Osteoblast (primary cell): ENCODE measurements around the gene NOG. TPM values are rescaled to one million over a fixed set of nuclear protein-coding genes. Genes with fewer than 3 reads are reported as not detected.

ENCODE experiments used
- DNase-seq: peaks from one replicate; pipeline ENCODE4 v3.0.0; 2011; ENCODE audit warnings: low spot score, mixed read lengths; ENCODE audit not compliant: insufficient read length; ENCODE audit errors: missing footprints
- H2AFZ ChIP-seq: 2 replicates; pipeline ENCODE4 v1.6.0; 2011; ENCODE audit warnings: mild to moderate bottlenecking, low read length
- H3K27ac ChIP-seq: 2 replicates; pipeline ENCODE4 v1.5.1; 2011; ENCODE audit warnings: mild to moderate bottlenecking, low read depth, low read length, moderate library complexity
- H3K27me3 ChIP-seq: 2 replicates; pipeline ENCODE4 v1.6.0; 2012; ENCODE audit warnings: mild to moderate bottlenecking, control low read depth, inconsistent platforms, low read length, moderate library complexity; ENCODE audit not compliant: insufficient read depth
- H3K36me3 ChIP-seq: 2 replicates; pipeline ENCODE4 v1.5.1; 2011; ENCODE audit warnings: mild to moderate bottlenecking, low read length, control low read depth, moderate library complexity; ENCODE audit not compliant: insufficient read depth
- H3K4me1 ChIP-seq: 2 replicates; pipeline ENCODE4 v1.5.1; 2011; ENCODE audit warnings: mild to moderate bottlenecking, low read length, control low read depth, moderate library complexity; ENCODE audit not compliant: insufficient read depth
- H3K4me2 ChIP-seq: 2 replicates; pipeline ENCODE4 v1.6.0; 2011; ENCODE audit warnings: mild to moderate bottlenecking, low read length; ENCODE audit not compliant: insufficient read depth
- H3K4me3 ChIP-seq: fragments of 200-600 bp; sonication (generic); 3 replicates; pipeline ENCODE4 v1.5.1; 2012; ENCODE audit warnings: mild to moderate bottlenecking, low read length, inconsistent platforms; ENCODE audit not compliant: insufficient read depth
- H3K79me2 ChIP-seq: 2 replicates; pipeline ENCODE4 v1.6.0; 2012; ENCODE audit warnings: mild to moderate bottlenecking, low read length, control low read depth, inconsistent platforms; ENCODE audit not compliant: insufficient read depth
- H3K9me3 ChIP-seq: 2 replicates; pipeline ENCODE4 v1.5.1; 2011; ENCODE audit warnings: low read depth, low read length, control low read depth
- H4K20me1 ChIP-seq: 2 replicates; pipeline ENCODE4 v1.6.0; 2012; ENCODE audit warnings: mild to moderate bottlenecking, low read length, control low read depth; ENCODE audit not compliant: insufficient read depth
- CTCF ChIP-seq: IDR thresholded peaks from 2 replicates; pipeline ENCODE4 v1.5.1; 2011; ENCODE audit warnings: mild to moderate bottlenecking, low read depth, low read length, moderate library complexity; ENCODE audit errors: extremely low read depth
- total RNA-seq: library from RNA; depleted of rRNA; stranded (reverse); fragments of >200 nt; gene quantifications from 2 replicates; pipeline ENCODE4 v1.2.3, GENCODE V29; 2012

NOG gene
- total RNA-seq, 1 donor: 0.72 TPM

- no peak overlapping the region for H2AFZ ChIP-seq
- no peaks in the 10 kb centered on the region for H3K79me2 ChIP-seq
- H3K9me3 ChIP-seq: no peaks in the 10 kb centered on the region
- H3K36me3 ChIP-seq: no peaks in the 10 kb centered on the region
- DNase-seq: no peak
- H3K4me1 ChIP-seq: no peaks in the 10 kb centered on the region
- H3K27ac ChIP-seq: no peak overlapping the region
- TF ChIP-seq CTCF: no peak
- H3K4me2 ChIP-seq: no peak overlapping the region
- H3K27me3 ChIP-seq: no peaks in the 10 kb centered on the region
- no peaks in the 10 kb centered on the region for H4K20me1 ChIP-seq
- no peak overlapping the region for H3K4me3 ChIP-seq
Observed at GRCh38 chr17:56549501-56549900, 44.0 kb upstream of the NOG start.

GRCh38 chr17:56557682-56558081 lies 35.8 kb upstream of the NOG start:
- Histone ChIP-seq H3K4me1 (no peaks in the 10 kb centered on the region), H3K27me3 (no peaks in the 10 kb centered on the region), H3K4me2 (no peak overlapping the region), H3K4me3 (no peak overlapping the region), H4K20me1 (no peaks in the 10 kb centered on the region), H3K9me3 (no peaks in the 10 kb centered on the region), H3K36me3 (no peaks in the 10 kb centered on the region), H3K27ac (no peak overlapping the region), H3K79me2 (no peaks in the 10 kb centered on the region), H2AFZ (no peak overlapping the region)
- no peak for TF ChIP-seq CTCF
- DNase-seq: no peak

- H4K20me1 ChIP-seq: no peaks in the 10 kb centered on the region
- no peaks in the 10 kb centered on the region for H3K4me1 ChIP-seq
- no peak overlapping the region for H3K27ac ChIP-seq
- H3K4me2 ChIP-seq: no peak overlapping the region
- H3K4me3 ChIP-seq: no peak overlapping the region
- H3K9me3 ChIP-seq: no peaks in the 10 kb centered on the region
- no peaks in the 10 kb centered on the region for H3K27me3 ChIP-seq
- no peak overlapping the region for H2AFZ ChIP-seq
- H3K36me3 ChIP-seq: no peaks in the 10 kb centered on the region
- DNase-seq: no peak
- TF ChIP-seq CTCF: no peak
- no peaks in the 10 kb centered on the region for H3K79me2 ChIP-seq
Observed at GRCh38 chr17:56558088-56558487, 35.4 kb upstream of the NOG start.

GRCh38 chr17:56570199-56570598 lies 23.3 kb upstream of the NOG start:
- H3K27ac ChIP-seq: no peak overlapping the region
- no peaks in the 10 kb centered on the region for H3K9me3 ChIP-seq
- H4K20me1 ChIP-seq: no peaks in the 10 kb centered on the region
- no peak overlapping the region for H3K4me3 ChIP-seq
- no peak for TF ChIP-seq CTCF
- H3K27me3 ChIP-seq: no peaks in the 10 kb centered on the region
- no peaks in the 10 kb centered on the region for H3K79me2 ChIP-seq
- DNase-seq: no peak
- no peak overlapping the region for H2AFZ ChIP-seq
- no peak overlapping the region for H3K4me2 ChIP-seq
- no peaks in the 10 kb centered on the region for H3K36me3 ChIP-seq
- no peaks in the 10 kb centered on the region for H3K4me1 ChIP-seq
